Measurements from ENCODE around the gene ECM2.

ECM2 gene

GRCh38 chr9:92516521-92516920 is 19.3 kb downstream of the ECM2 start:
- H3K36me3 ChIP-seq (ENCODE audit: control insufficient read depth, insufficient read depth, low read length) = no peaks in the 10 kb centered on the region
- no peak for TF ChIP-seq CTCF (IDR thresholded peaks at IDR 0.05; ENCODE audit: insufficient read depth, low read length, poor library complexity, severe bottlenecking)
- no peaks in the 10 kb centered on the region for H3K27me3 ChIP-seq (replicated peaks; ENCODE audit: control insufficient read depth, insufficient read depth, low read length)
- H3K4me3 ChIP-seq (replicated peaks; ENCODE audit: low read depth, low read length) = no peak overlapping the region
- DNase-seq (ENCODE audit: extremely low read depth, insufficient read length) = no peak

GRCh38 chr9:92514635-92515034 is 21.2 kb downstream of the ECM2 start:
- no peak for TF ChIP-seq CTCF (IDR thresholded peaks at IDR 0.05; ENCODE audit: insufficient read depth, low read length, poor library complexity, severe bottlenecking)
- no peak for DNase-seq (ENCODE audit: extremely low read depth, insufficient read length)
- Histone ChIP-seq H3K36me3 (ENCODE audit: control insufficient read depth, insufficient read depth, low read length) (no peaks in the 10 kb centered on the region), H3K27me3 (replicated peaks; ENCODE audit: control insufficient read depth, insufficient read depth, low read length) (no peaks in the 10 kb centered on the region), H3K4me3 (replicated peaks; ENCODE audit: low read depth, low read length) (no peak overlapping the region)

- Histone ChIP-seq H3K4me3 (replicated peaks; ENCODE audit: low read depth, low read length) (no peak overlapping the region), H3K27me3 (replicated peaks; ENCODE audit: control insufficient read depth, insufficient read depth, low read length) (no peaks in the 10 kb centered on the region), H3K36me3 (ENCODE audit: control insufficient read depth, insufficient read depth, low read length) (no peaks in the 10 kb centered on the region)
- no peak for TF ChIP-seq CTCF (IDR thresholded peaks at IDR 0.05; ENCODE audit: insufficient read depth, low read length, poor library complexity, severe bottlenecking)
- no peak for DNase-seq (ENCODE audit: extremely low read depth, insufficient read length)
These were observed 22.4 kb downstream of the ECM2 start for GRCh38 chr9:92513349-92513748.

- H3K27me3 ChIP-seq (replicated peaks; ENCODE audit: control insufficient read depth, insufficient read depth, low read length) = no peaks in the 10 kb centered on the region
- no peaks in the 10 kb centered on the region for H3K36me3 ChIP-seq (ENCODE audit: control insufficient read depth, insufficient read depth, low read length)
- TF ChIP-seq CTCF (IDR thresholded peaks at IDR 0.05; ENCODE audit: insufficient read depth, low read length, poor library complexity, severe bottlenecking) = no peak
- H3K4me3 ChIP-seq (replicated peaks; ENCODE audit: low read depth, low read length) = no peak overlapping the region
- DNase-seq (ENCODE audit: extremely low read depth, insufficient read length) = no peak
These were observed 23.2 kb downstream of the ECM2 start for GRCh38 chr9:92512622-92513021.

- no peaks in the 10 kb centered on the region for H3K36me3 ChIP-seq (ENCODE audit: control insufficient read depth, insufficient read depth, low read length)
- H3K27me3 ChIP-seq (replicated peaks; ENCODE audit: control insufficient read depth, insufficient read depth, low read length) = no peaks in the 10 kb centered on the region
- no peak for TF ChIP-seq CTCF (IDR thresholded peaks at IDR 0.05; ENCODE audit: insufficient read depth, low read length, poor library complexity, severe bottlenecking)
- DNase-seq (ENCODE audit: extremely low read depth, insufficient read length) = no peak
- H3K4me3 ChIP-seq (replicated peaks; ENCODE audit: low read depth, low read length) = no peak overlapping the region
These were observed 25.0 kb downstream of the ECM2 start for GRCh38 chr9:92510747-92511146.

GRCh38 chr9:92509050-92509449 is 26.7 kb downstream of the ECM2 start:
- Histone ChIP-seq H3K36me3 (ENCODE audit: control insufficient read depth, insufficient read depth, low read length) (no peaks in the 10 kb centered on the region), H3K27me3 (replicated peaks; ENCODE audit: control insufficient read depth, insufficient read depth, low read length) (no peaks in the 10 kb centered on the region), H3K4me3 (replicated peaks; ENCODE audit: low read depth, low read length) (no peak overlapping the region)
- DNase-seq (ENCODE audit: extremely low read depth, insufficient read length) = no peak
- no peak for TF ChIP-seq CTCF (IDR thresholded peaks at IDR 0.05; ENCODE audit: insufficient read depth, low read length, poor library complexity, severe bottlenecking)
